K562 (cell line): ENCODE measurements around the gene APOBEC3A. TPM values are rescaled to one million over a fixed set of nuclear protein-coding genes. Genes with fewer than 3 reads are reported as not detected.

Experiments used
- ATAC-seq: fragments of 200-7000 bp; cut with Tn5 transposase; 3 replicates; pipeline ENCODE4 v1.9.1; 2020; ENCODE audit warnings: moderate library complexity
- BruUV-seq: library from RNA; stranded (reverse); fragments of 400-500 nt; replicated peaks from 2 replicates; lab custom pipeline; 2021; lab: Mats Ljungman, UMichigan
- CTCF ChIA-PET: fragments of 300-600 bp; formaldehyde crosslinking; extraction: SDS; loops from one replicate; lab custom pipeline; 2021; ENCODE audit warnings: low intra/inter-chr PET ratio; lab: Yijun Ruan, JAX
- POLR2A ChIA-PET: fragments of 300-600, 350-650 bp; sonication (Branson Sonifier 250); formaldehyde crosslinking; extraction: SDS; loops from one replicate; lab custom pipeline; 2021; ENCODE audit warnings: antibody characterized with exemption, inconsistent platforms; lab: Yijun Ruan, JAX
- DNase-seq, 4 experiments: peaks; one replicate each; pipeline versions ENCODE4 v3.0.0 to v3.0.0-alpha.2; 2011 to 2018; ENCODE audit warnings: low spot score in 3 of 4, mixed read lengths in 3 of 4; ENCODE audit errors: extremely low read depth in 1 of 4
- FAIRE-seq: peaks from 2 replicates; lab custom pipeline; 2011; peaks lifted over from hg19 to GRCh38; lab: Jason Lieb, UNC
- H2AFZ ChIP-seq: 2 replicates; pipeline ENCODE4 v1.6.0; 2011; ENCODE audit warnings: low read depth, low read length, control low read depth, inconsistent platforms
- H3K27ac ChIP-seq: fragments of 200-600 bp; 3 replicates; pipeline ENCODE4 v1.8.0; 2011; ENCODE audit warnings: low read depth, mild to moderate bottlenecking, control low read depth, inconsistent platforms, low read length, moderate library complexity, mixed read lengths; ENCODE audit errors: extremely low read depth
- H3K27me3 ChIP-seq, 2 experiments: fragments of 300-600 bp in 1 of 2; 2 replicates in 1 of 2; 3 replicates in 1 of 2; pipeline versions ENCODE4 v1.6.0 to v1.8.0; 2011; ENCODE audit warnings: inconsistent platforms in 2 of 2, low read length in 2 of 2, mild to moderate bottlenecking in 1 of 2, mixed read lengths in 1 of 2, moderate library complexity in 1 of 2; ENCODE audit not compliant: control insufficient read depth in 2 of 2, insufficient read depth in 2 of 2
- H3K36me3 ChIP-seq: fragments of 300-600 bp; 3 replicates; pipeline ENCODE4 v1.8.0; 2011; ENCODE audit warnings: mild to moderate bottlenecking, low read length, inconsistent platforms; ENCODE audit not compliant: control insufficient read depth, insufficient read depth
- H3K4me1 ChIP-seq, 2 experiments: fragments of 200-600 bp in 1 of 2; replicated peaks in 1 of 2; 2 replicates in 1 of 2; 3 replicates in 1 of 2; pipeline versions ENCODE4 v1.5.1 to v1.8.0; 2011; ENCODE audit warnings: inconsistent platforms in 2 of 2, low read length in 2 of 2, mild to moderate bottlenecking in 1 of 2, mixed read lengths in 1 of 2, moderate library complexity in 1 of 2; ENCODE audit not compliant: control insufficient read depth in 2 of 2, insufficient read depth in 2 of 2
- H3K4me2 ChIP-seq: 2 replicates; pipeline ENCODE4 v1.6.1; 2011; ENCODE audit warnings: low read length, control low read depth, inconsistent platforms, mixed read lengths; ENCODE audit not compliant: insufficient read depth
- H3K4me3 ChIP-seq: fragments of 200-600 bp; sonication (generic), shearing (Covaris generic); 2 replicates; pipeline ENCODE4 v1.5.1; 2016; ENCODE audit warnings: control low read depth, inconsistent platforms
- H3K79me2 ChIP-seq: fragments of 200-600 bp; 3 replicates; pipeline ENCODE4 v1.8.0; 2011; ENCODE audit warnings: low read length, inconsistent platforms; ENCODE audit not compliant: control insufficient read depth, insufficient read depth
- H3K9ac ChIP-seq, 2 experiments: 2 replicates each; pipeline versions ENCODE4 v1.6.0 to v1.6.1; 2011; ENCODE audit warnings: low read depth in 2 of 2, low read length in 2 of 2, control low read depth in 1 of 2, inconsistent platforms in 1 of 2, mild to moderate bottlenecking in 1 of 2, mixed read lengths in 1 of 2; ENCODE audit not compliant: insufficient read depth in 1 of 2
- H3K9me1 ChIP-seq: one replicate; pipeline ENCODE4 v1.6.0; 2011; ENCODE audit warnings: inconsistent platforms, mild to moderate bottlenecking, low read length, moderate library complexity; ENCODE audit not compliant: control insufficient read depth, insufficient read depth
- H3K9me3 ChIP-seq: replicated peaks from 2 replicates; pipeline ENCODE4 v1.5.1; 2011; ENCODE audit warnings: low read depth, low read length, inconsistent platforms; ENCODE audit not compliant: control insufficient read depth, insufficient read depth
- H4K20me1 ChIP-seq: replicated peaks from 2 replicates; pipeline ENCODE4 v1.6.1; 2011; ENCODE audit warnings: low read length, inconsistent platforms, mixed read lengths; ENCODE audit not compliant: control insufficient read depth, insufficient read depth
- ARID1B ChIP-seq: fragments of 450-650 bp; IDR thresholded peaks from 2 replicates; pipeline ENCODE4 v1.6.1; 2016; ENCODE audit warnings: antibody characterized with exemption, mild to moderate bottlenecking, inconsistent platforms
- CBX5 ChIP-seq: IDR thresholded peaks from 2 replicates; pipeline ENCODE4 v1.6.1; 2014; ENCODE audit warnings: low read depth, borderline replicate concordance
- CUX1 ChIP-seq: fragments of 200-800 bp; sonication (Bioruptor generic); IDR thresholded peaks from 2 replicates; pipeline ENCODE4 v1.6.1; 2016; ENCODE audit warnings: missing genetic modification characterization, missing compliant biosample characterization
- ELF2 ChIP-seq: fragments of 250-450 bp; sonication (Bioruptor Pico); IDR thresholded peaks from 2 replicates; pipeline ENCODE4 v1.5.0; 2021; ENCODE audit warnings: mild to moderate bottlenecking
- HDGF ChIP-seq: fragments of 450-650 bp; IDR thresholded peaks from 2 replicates; pipeline ENCODE4 v1.6.1; 2016
- ILF3 ChIP-seq: fragments of 450-650 bp; IDR thresholded peaks from 2 replicates; pipeline ENCODE4 v1.6.1; 2018; ENCODE audit warnings: antibody characterized with exemption, mild to moderate bottlenecking, moderate library complexity, borderline replicate concordance
- POLR2AphosphoS5 ChIP-seq: IDR thresholded peaks from 2 replicates; pipeline ENCODE4 v1.6.1; 2011; ENCODE audit warnings: mild to moderate bottlenecking, low read depth, low read length, moderate library complexity; ENCODE audit not compliant: control insufficient read depth, insufficient read depth
- SRF ChIP-seq, 2 experiments: fragments of 250-450, 450-650 bp in 1 of 2; sonication (Bioruptor Pico) in 1 of 2; sonication (generic) in 1 of 2; formaldehyde crosslinking; IDR thresholded peaks; 2 replicates each; pipeline versions ENCODE4 v1.5.0 to v1.5.1; 2020 to 2022; ENCODE audit warnings: mild to moderate bottlenecking in 1 of 2, missing genetic modification reagents in 1 of 2
- WHSC1 ChIP-seq: IDR thresholded peaks from one replicate; pipeline ENCODE4 v1.6.1; 2012; ENCODE audit warnings: low read length, control low read depth, inconsistent platforms
- ZNF764 ChIP-seq: fragments of 250-450 bp; sonication (Bioruptor Pico); IDR thresholded peaks from 2 replicates; pipeline ENCODE4 v1.4.0; 2020; ENCODE audit warnings: low read depth, mild to moderate bottlenecking, moderate library complexity
- WGBS: fragments of 100-300 bp; shearing (Covaris generic); methylation state at CpG from one replicate; pipeline ENCODE4 v1.1.6; 2016; ENCODE audit warnings: low coverage, mixed read lengths; ENCODE audit not compliant: insufficient coverage; ENCODE audit errors: missing lambda C conversion rate; 5-methylcytosine and 5-hydroxymethylcytosine counted together
- in situ Hi-C: fragments of 300-500 bp; cut with MboI; formaldehyde crosslinking; loops from 4 replicates; pipeline ENCODE4 v1.15.0; 2018; ENCODE audit warnings: inconsistent platforms, mixed read lengths
- intact Hi-C: fragments of 100-400 bp; cut with micrococcal nuclease; formaldehyde crosslinking; loops from 2 replicates; pipeline ENCODE4 v1.14.2; 2022
- polyA plus RNA-seq, 8 experiments: library from polyadenylated mRNA; depleted of rRNA in 4 of 8; stranded (reverse) in 5 of 8; unstranded in 3 of 8; fragments of >200 nt; fragmentation: Nextera tagmentation in 2 of 8; fragmentation: Illumina TruSeq in 1 of 8; extraction: Ambion mirVana in 2 of 8; extraction: Trizol in 1 of 8; gene quantifications; 2 replicates each; pipeline versions ENCODE4 v1.2.1 to v1.2.3, GENCODE V29; 2011 to 2014; ENCODE audit warnings: inconsistent platforms in 1 of 8, missing spikeins in 1 of 8
- total RNA-seq, 7 experiments: library from RNA; depleted of rRNA in 6 of 7; stranded (reverse); fragments of >200 nt in 6 of 7; fragmentation: Illumina TruSeq in 2 of 7; extraction: Trizol in 2 of 7; gene quantifications; 2 replicates each; pipeline versions ENCODE4 v1.2.1 to v1.2.3, GENCODE V29; 2011 to 2021; ENCODE audit warnings: low replicate concordance in 1 of 7
- TF ChIP-seq, protein P1 (sequence below): IDR thresholded peaks from 3 replicates; pipeline ENCODE4 v1.6.1; 2011; ENCODE audit warnings: borderline replicate concordance, mild to moderate bottlenecking, moderate library complexity; ENCODE audit not compliant: insufficient read length; ENCODE audit errors: extremely low read depth
- TF ChIP-seq, protein P2 (sequence below), 2 experiments: IDR thresholded peaks; 2 replicates each; pipeline ENCODE4 v1.6.1; 2012; ENCODE audit warnings: improper control_type of control experiment in 2 of 2, low read depth in 2 of 2, low read length in 2 of 2, borderline replicate concordance in 1 of 2

The APOBEC3A gene
- total and polyA plus RNA-seq, 9 of the 15 experiments (the other 6 are each of a cell fraction or from before 2014, with no cell fraction given) = 0.04 TPM; not detected in 8

- BruUV-seq = no TSS peak
- no peaks in the 10 kb centered on the region for H3K79me2 ChIP-seq
- H3K9me3 ChIP-seq = no peaks in the 10 kb centered on the region
- H3K36me3 ChIP-seq = no peaks in the 10 kb centered on the region
- no peaks in the 10 kb centered on the region for H4K20me1 ChIP-seq
- ChIA-PET CTCF (no interaction called here), POLR2A (no interaction called here)
- 6% methylated on average over 16 of the region's 17 CpGs for WGBS
- peaks cover 2 to 38% of the 10 kb centered on the region in 2 experiments; a peak in 4 of 5 replicates for H3K27me3 ChIP-seq
- no peak overlapping the region for H3K4me2 ChIP-seq
- no peaks in the 10 kb centered on the region for H3K9me1 ChIP-seq
- ATAC-seq (no peak), FAIRE-seq (no peak), DNase-seq (no peak)
- intact Hi-C loops = no loop called here
- no peak overlapping the region for H2AFZ ChIP-seq
- H3K27ac ChIP-seq = no peak overlapping the region
- no peak overlapping the region for H3K4me3 ChIP-seq
- peaks cover 0 to 3% of the 10 kb centered on the region in 2 experiments; a peak in 2 of 5 replicates for H3K4me1 ChIP-seq
- no peak overlapping the region; a peak in 1 of 4 replicates for H3K9ac ChIP-seq
- in situ Hi-C loops = no loop called here
- TF ChIP-seq, protein P1, sequence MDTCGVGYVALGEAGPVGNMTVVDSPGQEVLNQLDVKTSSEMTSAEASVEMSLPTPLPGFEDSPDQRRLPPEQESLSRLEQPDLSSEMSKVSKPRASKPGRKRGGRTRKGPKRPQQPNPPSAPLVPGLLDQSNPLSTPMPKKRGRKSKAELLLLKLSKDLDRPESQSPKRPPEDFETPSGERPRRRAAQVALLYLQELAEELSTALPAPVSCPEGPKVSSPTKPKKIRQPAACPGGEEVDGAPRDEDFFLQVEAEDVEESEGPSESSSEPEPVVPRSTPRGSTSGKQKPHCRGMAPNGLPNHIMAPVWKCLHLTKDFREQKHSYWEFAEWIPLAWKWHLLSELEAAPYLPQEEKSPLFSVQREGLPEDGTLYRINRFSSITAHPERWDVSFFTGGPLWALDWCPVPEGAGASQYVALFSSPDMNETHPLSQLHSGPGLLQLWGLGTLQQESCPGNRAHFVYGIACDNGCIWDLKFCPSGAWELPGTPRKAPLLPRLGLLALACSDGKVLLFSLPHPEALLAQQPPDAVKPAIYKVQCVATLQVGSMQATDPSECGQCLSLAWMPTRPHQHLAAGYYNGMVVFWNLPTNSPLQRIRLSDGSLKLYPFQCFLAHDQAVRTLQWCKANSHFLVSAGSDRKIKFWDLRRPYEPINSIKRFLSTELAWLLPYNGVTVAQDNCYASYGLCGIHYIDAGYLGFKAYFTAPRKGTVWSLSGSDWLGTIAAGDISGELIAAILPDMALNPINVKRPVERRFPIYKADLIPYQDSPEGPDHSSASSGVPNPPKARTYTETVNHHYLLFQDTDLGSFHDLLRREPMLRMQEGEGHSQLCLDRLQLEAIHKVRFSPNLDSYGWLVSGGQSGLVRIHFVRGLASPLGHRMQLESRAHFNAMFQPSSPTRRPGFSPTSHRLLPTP = no peak
- TF ChIP-seq ZNF764 (CRISPR knock-in tag) = no peak
- TF ChIP-seq CUX1 (CRISPR knock-in tag) = no peak
- TF ChIP-seq ELF2 (CRISPR knock-in tag) = no peak
- TF ChIP-seq HDGF = no peak
- no peak for TF ChIP-seq CBX5
- TF ChIP-seq, protein P2, sequence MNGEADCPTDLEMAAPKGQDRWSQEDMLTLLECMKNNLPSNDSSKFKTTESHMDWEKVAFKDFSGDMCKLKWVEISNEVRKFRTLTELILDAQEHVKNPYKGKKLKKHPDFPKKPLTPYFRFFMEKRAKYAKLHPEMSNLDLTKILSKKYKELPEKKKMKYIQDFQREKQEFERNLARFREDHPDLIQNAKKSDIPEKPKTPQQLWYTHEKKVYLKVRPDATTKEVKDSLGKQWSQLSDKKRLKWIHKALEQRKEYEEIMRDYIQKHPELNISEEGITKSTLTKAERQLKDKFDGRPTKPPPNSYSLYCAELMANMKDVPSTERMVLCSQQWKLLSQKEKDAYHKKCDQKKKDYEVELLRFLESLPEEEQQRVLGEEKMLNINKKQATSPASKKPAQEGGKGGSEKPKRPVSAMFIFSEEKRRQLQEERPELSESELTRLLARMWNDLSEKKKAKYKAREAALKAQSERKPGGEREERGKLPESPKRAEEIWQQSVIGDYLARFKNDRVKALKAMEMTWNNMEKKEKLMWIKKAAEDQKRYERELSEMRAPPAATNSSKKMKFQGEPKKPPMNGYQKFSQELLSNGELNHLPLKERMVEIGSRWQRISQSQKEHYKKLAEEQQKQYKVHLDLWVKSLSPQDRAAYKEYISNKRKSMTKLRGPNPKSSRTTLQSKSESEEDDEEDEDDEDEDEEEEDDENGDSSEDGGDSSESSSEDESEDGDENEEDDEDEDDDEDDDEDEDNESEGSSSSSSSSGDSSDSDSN (IDR thresholded peaks at IDR 0.05; ENCODE audit: borderline replicate concordance in 1 of 2, low read depth in 2 of 2, low read length in 2 of 2) = no peak
- no peak for TF ChIP-seq POLR2AphosphoS5
- TF ChIP-seq ILF3 = no peak
- TF ChIP-seq ARID1B = no peak
- TF ChIP-seq SRF (CRISPR knock-in tag; IDR thresholded peaks at IDR 0.05) = no peak
- TF ChIP-seq WHSC1 = no peak
Measured at GRCh38 chr22:38936562-38936961, 20.8 kb upstream of the APOBEC3A start.
